ENCODE data around the gene TNFAIP8.

GRCh38 chr5:119336845-119337580 is 18.8 kb upstream of the TNFAIP8 start:
- TF ChIP-seq RAD21 (IDR thresholded peaks at IDR 0.05; ENCODE audit: low read depth) (no peak), REST (IDR thresholded peaks at IDR 0.05; ENCODE audit: low read depth) (no peak), EGR1 (IDR thresholded peaks at IDR 0.05) (no peak), MAX (IDR thresholded peaks at IDR 0.05) (no peak), CREB1 (IDR thresholded peaks at IDR 0.05; ENCODE audit: low read depth) (no peak), TAF1 (IDR thresholded peaks at IDR 0.05; ENCODE audit: low read depth) (no peak), NFIC (IDR thresholded peaks at IDR 0.05) (no peak), YY1 (IDR thresholded peaks at IDR 0.05; ENCODE audit: low read depth) (no peak)
